WTC11 (cell line): ENCODE data around the gene ATN1. TPM values are rescaled to one million over a fixed set of nuclear protein-coding genes. Genes with fewer than 3 reads are reported as not detected.
A peak's percentile ranks its signal among the peaks of the same experiment; 100 is the strongest.

Experiments
- AFF4 ChIP-seq: sonication (generic); formaldehyde crosslinking; IDR thresholded peaks from 2 replicates; pipeline ENCODE4 v1.8.1; 2023; ENCODE audit warnings: mild to moderate bottlenecking, missing genetic modification reagents, borderline replicate concordance
- ATF1 ChIP-seq: sonication (generic); formaldehyde crosslinking; IDR thresholded peaks from 2 replicates; pipeline ENCODE4 v1.8.1; 2023; ENCODE audit warnings: mild to moderate bottlenecking, moderate library complexity, missing genetic modification reagents
- EMX1 ChIP-seq: fragments of 250-450 bp; sonication (Bioruptor Pico); IDR thresholded peaks from 2 replicates; pipeline ENCODE4 v1.8.0; 2021; ENCODE audit warnings: mild to moderate bottlenecking
- ERG ChIP-seq: fragments of 250-450 bp; sonication (Bioruptor Pico); IDR thresholded peaks from 2 replicates; pipeline ENCODE4 v1.8.0; 2021; ENCODE audit warnings: mild to moderate bottlenecking
- FOXJ3 ChIP-seq: sonication (generic); formaldehyde crosslinking; IDR thresholded peaks from 2 replicates; pipeline ENCODE4 v1.9.0; 2021; ENCODE audit warnings: missing genetic modification reagents, mild to moderate bottlenecking, borderline replicate concordance
- FOXK1 ChIP-seq: sonication (generic); formaldehyde crosslinking; IDR thresholded peaks from 2 replicates; pipeline ENCODE4 v1.8.0; 2022; ENCODE audit warnings: mild to moderate bottlenecking, moderate library complexity, missing genetic modification reagents
- GABPB1 ChIP-seq: sonication (generic); formaldehyde crosslinking; IDR thresholded peaks from 2 replicates; pipeline ENCODE4 v1.8.1; 2023; ENCODE audit warnings: mild to moderate bottlenecking, missing genetic modification reagents
- GTF2I ChIP-seq: fragments of 250-450 bp; sonication (Bioruptor Pico); conservative IDR thresholded peaks from 2 replicates; pipeline ENCODE4 v1.4.0; 2021; ENCODE audit warnings: mild to moderate bottlenecking
- NFE2L1 ChIP-seq: sonication (generic); formaldehyde crosslinking; IDR thresholded peaks from 2 replicates; pipeline ENCODE4 v1.8.1; 2023; ENCODE audit warnings: missing genetic modification reagents
- NR1H2 ChIP-seq: sonication (generic); formaldehyde crosslinking; IDR thresholded peaks from 2 replicates; pipeline ENCODE4 v1.9.0; 2021; ENCODE audit warnings: mild to moderate bottlenecking, moderate library complexity, missing genetic modification reagents
- NR3C1 ChIP-seq: sonication (generic); formaldehyde crosslinking; conservative IDR thresholded peaks from 2 replicates; pipeline ENCODE4 v1.8.1; 2023; ENCODE audit warnings: low read depth, mild to moderate bottlenecking, missing genetic modification reagents
- OVOL2 ChIP-seq: fragments of 250-450 bp; sonication (Bioruptor Pico); IDR thresholded peaks from 2 replicates; pipeline ENCODE4 v1.9.0; 2021; ENCODE audit warnings: mild to moderate bottlenecking, borderline replicate concordance
- PRRX2 ChIP-seq: fragments of 250-450 bp; sonication (Bioruptor Pico); IDR thresholded peaks from 2 replicates; pipeline ENCODE4 v1.8.0; 2021; ENCODE audit warnings: mild to moderate bottlenecking
- TEAD1 ChIP-seq: sonication (generic); formaldehyde crosslinking; IDR thresholded peaks from 2 replicates; pipeline ENCODE4 v1.8.0; 2022; ENCODE audit warnings: mild to moderate bottlenecking, missing genetic modification reagents
- USF1 ChIP-seq: sonication (generic); formaldehyde crosslinking; IDR thresholded peaks from 2 replicates; pipeline ENCODE4 v1.8.0; 2022; ENCODE audit warnings: mild to moderate bottlenecking, missing genetic modification reagents
- ZNF232 ChIP-seq: sonication (generic); formaldehyde crosslinking; IDR thresholded peaks from 2 replicates; pipeline ENCODE4 v1.8.0; 2022; ENCODE audit warnings: mild to moderate bottlenecking, missing genetic modification reagents
- ZNF263 ChIP-seq: sonication (generic); formaldehyde crosslinking; IDR thresholded peaks from 2 replicates; pipeline ENCODE4 v1.8.1; 2022; ENCODE audit warnings: low read depth, mild to moderate bottlenecking, moderate library complexity, missing genetic modification reagents
- ZNF281 ChIP-seq: sonication (generic); formaldehyde crosslinking; IDR thresholded peaks from 2 replicates; pipeline ENCODE4 v1.8.0; 2023; ENCODE audit warnings: mild to moderate bottlenecking, missing genetic modification reagents
- ZNF396 ChIP-seq: fragments of 250-450 bp; sonication (Bioruptor Pico); IDR thresholded peaks from 2 replicates; pipeline ENCODE4 v1.8.0; 2021; ENCODE audit warnings: mild to moderate bottlenecking, moderate library complexity, borderline replicate concordance
- ZNF416 ChIP-seq: fragments of 250-450 bp; sonication (Bioruptor Pico); IDR thresholded peaks from 2 replicates; pipeline ENCODE4 v1.9.0; 2021; ENCODE audit warnings: mild to moderate bottlenecking, inconsistent platforms
- ZNF423 ChIP-seq: fragments of 250-450 bp; sonication (Bioruptor Pico); IDR thresholded peaks from 2 replicates; pipeline ENCODE4 v2.1.2; 2022; ENCODE audit warnings: mild to moderate bottlenecking, moderate library complexity
- total RNA-seq: library from RNA; stranded (reverse); gene quantifications from 3 replicates; pipeline ENCODE4 v1.2.3, GENCODE V29; 2021
- TF ChIP-seq, protein P1 (sequence below): sonication (generic); formaldehyde crosslinking; IDR thresholded peaks from 2 replicates; pipeline ENCODE4 v1.8.1; 2023; ENCODE audit warnings: mild to moderate bottlenecking, missing genetic modification reagents
- TF ChIP-seq, protein P2 (sequence below): sonication (generic); formaldehyde crosslinking; IDR thresholded peaks from 2 replicates; pipeline ENCODE4 v1.8.1; 2023; ENCODE audit warnings: mild to moderate bottlenecking, moderate library complexity, missing genetic modification reagents
- TF ChIP-seq, protein P3 (sequence below): fragments of 250-450 bp; sonication (Bioruptor Pico); IDR thresholded peaks from 2 replicates; pipeline ENCODE4 v1.9.0; 2021; ENCODE audit warnings: moderate library complexity, mild to moderate bottlenecking, inconsistent platforms, borderline replicate concordance
- TF ChIP-seq, protein P4 (sequence below): sonication (generic); formaldehyde crosslinking; IDR thresholded peaks from 2 replicates; pipeline ENCODE4 v1.8.1; 2022; ENCODE audit warnings: mild to moderate bottlenecking, moderate library complexity, missing genetic modification reagents

Gene ATN1
- total RNA-seq, 1 experiment from 2014 or later: 87.1 TPM

- TF ChIP-seq ZNF281 (CRISPR knock-in tag): no peak
- TF ChIP-seq TEAD1 (CRISPR knock-in tag): peak; percentile 46; the same call in 1 of the 2 replicates
- no peak for TF ChIP-seq NR1H2
- TF ChIP-seq, protein P1, sequence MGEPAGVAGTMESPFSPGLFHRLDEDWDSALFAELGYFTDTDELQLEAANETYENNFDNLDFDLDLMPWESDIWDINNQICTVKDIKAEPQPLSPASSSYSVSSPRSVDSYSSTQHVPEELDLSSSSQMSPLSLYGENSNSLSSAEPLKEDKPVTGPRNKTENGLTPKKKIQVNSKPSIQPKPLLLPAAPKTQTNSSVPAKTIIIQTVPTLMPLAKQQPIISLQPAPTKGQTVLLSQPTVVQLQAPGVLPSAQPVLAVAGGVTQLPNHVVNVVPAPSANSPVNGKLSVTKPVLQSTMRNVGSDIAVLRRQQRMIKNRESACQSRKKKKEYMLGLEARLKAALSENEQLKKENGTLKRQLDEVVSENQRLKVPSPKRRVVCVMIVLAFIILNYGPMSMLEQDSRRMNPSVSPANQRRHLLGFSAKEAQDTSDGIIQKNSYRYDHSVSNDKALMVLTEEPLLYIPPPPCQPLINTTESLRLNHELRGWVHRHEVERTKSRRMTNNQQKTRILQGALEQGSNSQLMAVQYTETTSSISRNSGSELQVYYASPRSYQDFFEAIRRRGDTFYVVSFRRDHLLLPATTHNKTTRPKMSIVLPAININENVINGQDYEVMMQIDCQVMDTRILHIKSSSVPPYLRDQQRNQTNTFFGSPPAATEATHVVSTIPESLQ (CRISPR knock-in tag): no peak
- TF ChIP-seq FOXK1: peak; percentile 77
- TF ChIP-seq FOXJ3 (CRISPR knock-in tag): no peak
- peak; percentile 80; the same call in 1 of the 2 replicates for TF ChIP-seq AFF4 (CRISPR knock-in tag)
- no peak for TF ChIP-seq ZNF263
- TF ChIP-seq ZNF396 (CRISPR knock-in tag): no peak
- peak; percentile 96 for TF ChIP-seq USF1 (CRISPR knock-in tag)
- 0 out of 2 replicates have a peak, but pooled peaks have one; percentile 37 for TF ChIP-seq EMX1 (CRISPR knock-in tag)
- 0 out of 2 replicates have a peak, but pooled peaks have one; percentile 73 for TF ChIP-seq ZNF232 (CRISPR knock-in tag)
- no peak for TF ChIP-seq OVOL2 (CRISPR knock-in tag)
- 0 out of 2 replicates have a peak, but pooled peaks have one; percentile 56 for TF ChIP-seq ZNF416 (CRISPR knock-in tag)
- TF ChIP-seq NR3C1 (CRISPR knock-in tag): no peak
- TF ChIP-seq ZNF423: no peak
- TF ChIP-seq NFE2L1 (CRISPR knock-in tag): peak; percentile 100
- TF ChIP-seq ATF1 (CRISPR knock-in tag): no peak
- TF ChIP-seq GTF2I (CRISPR knock-in tag): no peak
- TF ChIP-seq, protein P2, sequence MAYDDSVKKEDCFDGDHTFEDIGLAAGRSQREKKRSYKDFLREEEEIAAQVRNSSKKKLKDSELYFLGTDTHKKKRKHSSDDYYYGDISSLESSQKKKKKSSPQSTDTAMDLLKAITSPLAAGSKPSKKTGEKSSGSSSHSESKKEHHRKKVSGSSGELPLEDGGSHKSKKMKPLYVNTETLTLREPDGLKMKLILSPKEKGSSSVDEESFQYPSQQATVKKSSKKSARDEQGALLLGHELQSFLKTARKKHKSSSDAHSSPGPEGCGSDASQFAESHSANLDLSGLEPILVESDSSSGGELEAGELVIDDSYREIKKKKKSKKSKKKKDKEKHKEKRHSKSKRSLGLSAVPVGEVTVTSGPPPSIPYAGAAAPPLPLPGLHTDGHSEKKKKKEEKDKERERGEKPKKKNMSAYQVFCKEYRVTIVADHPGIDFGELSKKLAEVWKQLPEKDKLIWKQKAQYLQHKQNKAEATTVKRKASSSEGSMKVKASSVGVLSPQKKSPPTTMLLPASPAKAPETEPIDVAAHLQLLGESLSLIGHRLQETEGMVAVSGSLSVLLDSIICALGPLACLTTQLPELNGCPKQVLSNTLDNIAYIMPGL: peak; percentile 86
- TF ChIP-seq ERG (CRISPR knock-in tag): no peak
- TF ChIP-seq, protein P3, sequence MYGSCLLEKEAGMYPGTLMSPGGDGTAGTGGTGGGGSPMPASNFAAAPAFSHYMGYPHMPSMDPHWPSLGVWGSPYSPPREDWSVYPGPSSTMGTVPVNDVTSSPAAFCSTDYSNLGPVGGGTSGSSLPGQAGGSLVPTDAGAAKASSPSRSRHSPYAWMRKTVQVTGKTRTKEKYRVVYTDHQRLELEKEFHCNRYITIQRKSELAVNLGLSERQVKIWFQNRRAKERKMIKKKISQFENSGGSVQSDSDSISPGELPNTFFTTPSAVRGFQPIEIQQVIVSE (CRISPR knock-in tag): no peak
- no peak for TF ChIP-seq PRRX2
- TF ChIP-seq, protein P4, sequence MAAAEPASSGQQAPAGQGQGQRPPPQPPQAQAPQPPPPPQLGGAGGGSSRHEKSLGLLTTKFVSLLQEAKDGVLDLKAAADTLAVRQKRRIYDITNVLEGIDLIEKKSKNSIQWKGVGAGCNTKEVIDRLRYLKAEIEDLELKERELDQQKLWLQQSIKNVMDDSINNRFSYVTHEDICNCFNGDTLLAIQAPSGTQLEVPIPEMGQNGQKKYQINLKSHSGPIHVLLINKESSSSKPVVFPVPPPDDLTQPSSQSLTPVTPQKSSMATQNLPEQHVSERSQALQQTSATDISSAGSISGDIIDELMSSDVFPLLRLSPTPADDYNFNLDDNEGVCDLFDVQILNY (CRISPR knock-in tag): peak; percentile 98
- TF ChIP-seq GABPB1 (CRISPR knock-in tag): peak; percentile 56; the same call in 1 of the 2 replicates
These were observed 36.7 kb upstream of the ATN1 start (continued) for GRCh38 chr12:6890789-6891645.
